Measurements from ENCODE around the gene ILDR1.
"Not testable (repeated sequence)": the region's sequence is repeated elsewhere in the genome, so short reads cannot be mapped to it uniquely, and the experiment has no call there.

Gene ILDR1

DNA sequence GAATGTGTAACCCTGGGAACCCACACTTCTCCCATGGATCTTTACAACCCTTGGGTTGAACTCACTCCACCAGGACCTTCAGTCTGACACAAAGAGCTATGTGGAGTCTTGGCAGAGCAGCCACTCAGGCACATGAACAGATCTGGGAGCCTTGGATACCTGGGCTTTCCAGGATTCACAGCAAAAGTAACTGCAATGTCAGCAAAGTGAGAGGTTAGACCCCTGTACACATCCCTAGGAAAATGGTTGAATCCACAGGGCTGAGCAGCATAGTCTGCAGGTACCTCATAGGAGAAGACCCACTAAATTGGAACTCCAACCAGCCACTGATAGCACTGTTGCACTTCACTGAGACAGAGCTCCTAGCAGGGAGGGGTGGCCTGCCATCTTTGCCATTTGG is 59.6 kb downstream of the ILDR1 start:
- no peaks in the 10 kb centered on the region for H4K20me1 ChIP-seq
- no peak overlapping the region for H3K9ac ChIP-seq
- no peaks in the 10 kb centered on the region for H3K27me3 ChIP-seq
- H3K36me3 ChIP-seq: peaks cover 20% of the 10 kb centered on the region
- no peaks in the 10 kb centered on the region for H3K4me1 ChIP-seq
- H3K4me3 ChIP-seq: no peak overlapping the region
- H3K9me3 ChIP-seq: peaks cover 37% of the 10 kb centered on the region
- no peak overlapping the region for H3K4me2 ChIP-seq
- TF ChIP-seq Cebpa-rat (IDR thresholded peaks at IDR 0.05): no peak
- no peak overlapping the region for H3K27ac ChIP-seq

DNA sequence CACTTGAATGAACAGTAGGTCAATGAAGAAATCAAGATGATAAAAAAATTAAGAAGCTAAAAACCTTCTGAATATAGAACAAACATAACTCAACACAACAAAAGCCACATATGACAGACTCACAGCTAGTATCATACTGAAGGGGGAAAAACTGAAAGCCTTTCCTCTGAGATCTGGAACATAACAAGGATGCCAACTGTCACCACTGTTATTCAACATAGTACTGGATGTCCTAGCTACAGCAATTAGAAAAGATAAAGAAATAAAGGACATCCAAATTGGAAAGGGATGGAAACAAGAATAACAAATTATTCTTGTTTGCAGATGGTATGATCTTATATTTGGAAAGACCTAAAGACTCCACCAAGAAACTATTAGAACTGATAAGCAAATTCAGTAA is 60.8 kb downstream of the ILDR1 start:
- Histone ChIP-seq H3K9me3 (peaks cover 37% of the 10 kb centered on the region), H3K9ac (no peak overlapping the region), H3K36me3 (peaks cover 23% of the 10 kb centered on the region), H4K20me1 (no peaks in the 10 kb centered on the region), H3K27me3 (no peaks in the 10 kb centered on the region), H3K4me2 (no peak overlapping the region), H3K4me1 (no peaks in the 10 kb centered on the region), H3K27ac (no peak overlapping the region), H3K4me3 (no peak overlapping the region)
- no peak for TF ChIP-seq Cebpa-rat (IDR thresholded peaks at IDR 0.05)

GRCh38 chr3:121958801-121959200 is 63.2 kb downstream of the ILDR1 start:
- Histone ChIP-seq H3K27me3 (no peaks in the 10 kb centered on the region), H3K4me2 (no peak overlapping the region), H3K4me3 (no peak overlapping the region), H3K27ac (no peak overlapping the region), H3K36me3 (peaks cover 41% of the 10 kb centered on the region), H4K20me1 (no peaks in the 10 kb centered on the region), H3K9me3 (peaks cover 38% of the 10 kb centered on the region), H3K9ac (no peak overlapping the region), H3K4me1 (no peaks in the 10 kb centered on the region; the same call in 1 of the 2 replicates)
- TF ChIP-seq Cebpa-rat (IDR thresholded peaks at IDR 0.05): no peak

GRCh38 chr3:121957674-121958415 is 64.2 kb downstream of the ILDR1 start:
- Histone ChIP-seq H3K4me3 (no peak overlapping the region), H3K36me3 (peaks cover 46% of the 10 kb centered on the region), H3K9me3 (peaks cover 34% of the 10 kb centered on the region), H3K4me1 (no peaks in the 10 kb centered on the region; the same call in 1 of the 2 replicates), H3K4me2 (no peak overlapping the region), H4K20me1 (no peaks in the 10 kb centered on the region), H3K9ac (no peak overlapping the region), H3K27ac (no peak overlapping the region), H3K27me3 (no peaks in the 10 kb centered on the region)
- TF ChIP-seq Cebpa-rat (IDR thresholded peaks at IDR 0.05): no peak

GRCh38 chr3:121956363-121956762 is 65.7 kb downstream of the ILDR1 start:
- Histone ChIP-seq H3K9me3 (peaks cover 26% of the 10 kb centered on the region), H3K4me3 (no peak overlapping the region), H3K9ac (no peak overlapping the region), H3K27me3 (no peaks in the 10 kb centered on the region), H4K20me1 (no peaks in the 10 kb centered on the region), H3K27ac (no peak overlapping the region), H3K4me1 (no peaks in the 10 kb centered on the region; the same call in 1 of the 2 replicates), H3K4me2 (no peak overlapping the region), H3K36me3 (peaks cover 43% of the 10 kb centered on the region)
- TF ChIP-seq Cebpa-rat (IDR thresholded peaks at IDR 0.05): no peak

- H3K4me1 ChIP-seq: no peaks in the 10 kb centered on the region; the same call in 1 of the 2 replicates
- peaks cover 31% of the 10 kb centered on the region for H3K9me3 ChIP-seq
- no peaks in the 10 kb centered on the region for H4K20me1 ChIP-seq
- H3K27ac ChIP-seq: no peak overlapping the region
- H3K9ac ChIP-seq: no peak overlapping the region
- peaks cover 54% of the 10 kb centered on the region for H3K36me3 ChIP-seq
- H3K4me3 ChIP-seq: no peak overlapping the region
- no peaks in the 10 kb centered on the region for H3K27me3 ChIP-seq
- TF ChIP-seq Cebpa-rat (IDR thresholded peaks at IDR 0.05): no peak
- H3K4me2 ChIP-seq: no peak overlapping the region
Observed at GRCh38 chr3:121951291-121951919, 70.6 kb downstream of the ILDR1 start.

GRCh38 chr3:121948641-121949040 is 73.4 kb downstream of the ILDR1 start:
- no peak overlapping the region for H3K9ac ChIP-seq
- peaks cover 19% of the 10 kb centered on the region for H3K9me3 ChIP-seq
- H3K27me3 ChIP-seq: no peaks in the 10 kb centered on the region
- TF ChIP-seq Cebpa-rat (IDR thresholded peaks at IDR 0.05): no peak
- no peaks in the 10 kb centered on the region for H4K20me1 ChIP-seq
- H3K36me3 ChIP-seq: peaks cover 55% of the 10 kb centered on the region
- H3K27ac ChIP-seq: no peak overlapping the region
- no peak overlapping the region for H3K4me2 ChIP-seq
- H3K4me3 ChIP-seq: no peak overlapping the region
- no peaks in the 10 kb centered on the region for H3K4me1 ChIP-seq

GRCh38 chr3:121943431-121943830 is 78.6 kb downstream of the ILDR1 start:
- Histone ChIP-seq H3K36me3 (peaks cover 80% of the 10 kb centered on the region), H3K4me1 (no peaks in the 10 kb centered on the region), H4K20me1 (no peaks in the 10 kb centered on the region), H3K4me2 (no peak overlapping the region), H3K27ac (no peak overlapping the region), H3K9me3 (no peaks in the 10 kb centered on the region), H3K4me3 (no peak overlapping the region), H3K27me3 (no peaks in the 10 kb centered on the region), H3K9ac (no peak overlapping the region)
- no peak for TF ChIP-seq Cebpa-rat (IDR thresholded peaks at IDR 0.05)

DNA sequence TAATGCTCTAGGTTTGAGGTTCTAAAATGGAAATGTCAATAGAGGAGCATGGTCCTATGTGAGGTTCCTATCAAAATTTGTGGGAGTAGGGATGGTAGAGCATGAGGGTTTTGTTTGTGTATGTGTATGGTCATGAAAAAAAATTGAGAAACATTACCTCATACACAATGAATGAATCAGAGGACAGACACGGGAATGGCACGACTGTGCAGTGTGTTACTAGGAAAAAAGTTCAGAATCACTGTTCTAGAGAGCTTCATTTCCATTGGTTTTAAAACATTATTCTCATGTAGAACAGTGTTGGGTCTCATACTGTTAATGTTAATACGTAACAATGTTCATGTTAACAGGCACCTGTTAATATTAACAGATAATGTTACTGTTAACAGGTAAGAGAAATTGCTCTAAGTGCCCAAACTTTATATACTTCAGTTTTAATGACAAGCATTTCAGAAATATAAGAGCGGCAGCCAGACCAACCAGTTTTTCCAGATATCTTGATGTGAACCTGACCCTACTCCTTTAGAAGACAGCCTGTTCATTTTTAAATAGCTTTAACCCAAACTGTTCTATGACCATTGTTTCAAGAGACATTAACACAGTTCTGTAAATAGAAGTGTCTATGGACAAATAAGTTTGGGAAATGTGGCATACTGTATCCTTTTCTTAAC is 79.8 kb downstream of the ILDR1 start:
- peaks cover 78% of the 10 kb centered on the region for H3K36me3 ChIP-seq
- H3K27me3 ChIP-seq: no peaks in the 10 kb centered on the region
- no peak overlapping the region for H3K4me3 ChIP-seq
- H3K9ac ChIP-seq: no peak overlapping the region
- no peaks in the 10 kb centered on the region for H3K4me1 ChIP-seq
- no peak overlapping the region for H3K27ac ChIP-seq
- no peaks in the 10 kb centered on the region for H3K9me3 ChIP-seq
- H3K4me2 ChIP-seq: no peak overlapping the region
- TF ChIP-seq Cebpa-rat (IDR thresholded peaks at IDR 0.05): no peak
- H4K20me1 ChIP-seq: no peaks in the 10 kb centered on the region

DNA sequence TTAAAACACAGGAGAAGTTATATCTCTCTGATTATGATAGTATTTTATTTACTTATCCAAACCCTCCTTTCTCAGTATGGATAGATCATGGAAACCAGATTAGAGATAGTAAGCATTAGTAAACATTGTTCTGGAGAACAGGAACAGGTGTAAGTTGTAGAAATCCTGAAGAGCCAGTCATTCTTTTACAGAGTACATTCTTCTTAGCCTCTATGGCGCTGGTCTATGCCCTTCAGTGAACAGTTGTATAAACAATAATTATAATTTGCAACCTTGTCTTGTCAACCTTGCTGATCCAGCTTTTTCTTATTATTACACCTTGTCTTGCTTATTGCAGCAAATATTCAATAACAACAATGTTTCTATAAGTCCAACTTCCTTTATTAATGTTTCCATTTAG is 80.5 kb downstream of the ILDR1 start:
- H3K27me3 ChIP-seq: no peaks in the 10 kb centered on the region
- peaks cover 78% of the 10 kb centered on the region for H3K36me3 ChIP-seq
- H4K20me1 ChIP-seq: no peaks in the 10 kb centered on the region
- H3K4me2 ChIP-seq: no peak overlapping the region
- no peaks in the 10 kb centered on the region for H3K9me3 ChIP-seq
- no peak overlapping the region for H3K4me3 ChIP-seq
- H3K27ac ChIP-seq: no peak overlapping the region
- no peaks in the 10 kb centered on the region for H3K4me1 ChIP-seq
- no peak overlapping the region for H3K9ac ChIP-seq
- no peak for TF ChIP-seq Cebpa-rat (IDR thresholded peaks at IDR 0.05)

DNA sequence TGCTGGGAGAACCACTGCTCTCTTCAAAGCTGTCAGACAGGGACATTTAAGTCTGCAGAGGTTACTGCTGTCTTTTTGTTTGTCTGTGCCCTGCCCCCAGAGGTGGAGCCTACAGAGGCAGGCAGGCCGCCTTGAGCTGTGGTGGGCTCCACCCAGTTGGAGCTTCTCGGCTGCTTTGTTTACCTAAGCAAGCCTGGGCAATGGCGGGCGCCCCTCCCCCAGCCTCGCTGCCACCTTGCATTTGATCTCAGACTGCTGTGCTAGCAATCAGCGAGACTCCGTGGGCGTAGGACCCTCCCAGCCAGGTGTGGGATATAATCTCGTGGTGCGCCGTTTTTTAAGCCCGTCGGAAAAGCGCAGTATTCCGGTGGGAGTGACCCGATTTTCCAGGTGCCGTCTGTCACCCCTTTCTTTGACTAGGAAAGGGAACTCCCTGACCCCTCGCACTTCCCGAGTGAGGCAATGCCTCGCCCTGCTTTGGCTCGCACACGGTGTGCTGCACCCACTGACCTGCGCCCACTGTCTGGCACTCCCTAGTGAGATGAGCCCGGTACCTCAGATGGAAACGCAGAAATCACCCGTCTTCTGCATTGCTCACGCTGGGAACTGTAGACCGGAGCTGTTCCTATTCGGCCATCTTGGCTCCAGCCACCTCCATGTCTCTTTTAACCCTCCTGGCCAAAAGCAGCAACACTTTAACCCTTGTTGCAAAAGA is 83.7 kb downstream of the ILDR1 start:
- not testable (repeated sequence) for H3K9ac ChIP-seq, H3K4me3 ChIP-seq

More for the DNA sequence above, 83.7 kb downstream of the ILDR1 start:
- H3K27me3 ChIP-seq, H3K9me3 ChIP-seq, H3K4me2 ChIP-seq, H4K20me1 ChIP-seq, H3K27ac ChIP-seq, H3K4me1 ChIP-seq: not testable (repeated sequence)
- H3K36me3 ChIP-seq: peaks cover 53% of the 10 kb centered on the region
